Fibroblast of lung (primary cell): Measurements from ENCODE around the gene TTC3. TPM values are rescaled to one million over a fixed set of nuclear protein-coding genes. Genes with fewer than 3 reads are reported as not detected.

ENCODE experiments used
- DNase-seq, 2 donors: peaks; one replicate each; pipeline versions ENCODE4 v3.0.0 to v3.0.0-alpha.2; 2010; ENCODE audit warnings: low read depth in 2 of 2
- H2AFZ ChIP-seq: 2 replicates; pipeline ENCODE4 v1.5.1; 2012; ENCODE audit warnings: low read length, control low read depth, inconsistent platforms
- H3K27ac ChIP-seq: 2 replicates; pipeline ENCODE4 v1.5.1; 2011; ENCODE audit warnings: low read length, control low read depth; ENCODE audit not compliant: insufficient read depth
- H3K27me3 ChIP-seq: 2 replicates; pipeline ENCODE4 v1.5.1; 2011; ENCODE audit warnings: mild to moderate bottlenecking, low read length; ENCODE audit not compliant: control insufficient read depth, insufficient read depth
- H3K36me3 ChIP-seq: 2 replicates; pipeline ENCODE4 v1.5.1; 2011; ENCODE audit warnings: low read length; ENCODE audit not compliant: control insufficient read depth, insufficient read depth
- H3K4me1 ChIP-seq: 2 replicates; pipeline ENCODE4 v1.5.1; 2011; ENCODE audit warnings: low read length; ENCODE audit not compliant: control insufficient read depth, insufficient read depth; ENCODE audit errors: extremely low read depth
- H3K4me2 ChIP-seq: 2 replicates; pipeline ENCODE4 v1.5.1; 2011; ENCODE audit warnings: low read length, control low read depth; ENCODE audit not compliant: insufficient read depth; ENCODE audit errors: extremely low read depth
- H3K4me3 ChIP-seq, 4 experiments: fragments of 200-600 bp in 1 of 4; sonication (generic) in 1 of 4; replicated peaks in 1 of 4; 2 replicates each; pipeline ENCODE4 v1.5.1; 2011 to 2016; ENCODE audit warnings: low read length in 4 of 4, low read depth in 3 of 4, mild to moderate bottlenecking in 3 of 4, control low read depth in 2 of 4, inconsistent platforms in 1 of 4, mixed read lengths in 1 of 4; ENCODE audit not compliant: insufficient read depth in 1 of 4; ENCODE audit errors: control extremely low read depth in 1 of 4
- H3K79me2 ChIP-seq: 2 replicates; pipeline ENCODE4 v1.5.1; 2012; ENCODE audit warnings: mild to moderate bottlenecking, low read length, inconsistent platforms; ENCODE audit not compliant: control insufficient read depth, insufficient read depth
- H3K9ac ChIP-seq: 2 replicates; pipeline ENCODE4 v1.5.1; 2011; ENCODE audit warnings: mild to moderate bottlenecking, low read length, control low read depth; ENCODE audit not compliant: insufficient read depth
- H3K9me3 ChIP-seq: 2 replicates; pipeline ENCODE4 v1.5.1; 2012; ENCODE audit warnings: low read depth, low read length; ENCODE audit not compliant: control insufficient read depth, insufficient read depth
- H4K20me1 ChIP-seq: 2 replicates; pipeline ENCODE4 v1.5.1; 2011; ENCODE audit warnings: low read length; ENCODE audit not compliant: control insufficient read depth, insufficient read depth; ENCODE audit errors: extremely low read depth
- EZH2 ChIP-seq: IDR thresholded peaks from 2 replicates; pipeline ENCODE4 v1.5.1; 2012; ENCODE audit warnings: low read length, control low read depth, mild to moderate bottlenecking; ENCODE audit errors: missing control alignments
- polyA plus RNA-seq, 2 donors: library from polyadenylated mRNA; depleted of rRNA in 1 of 2; stranded (reverse) in 1 of 2; unstranded in 1 of 2; fragments of >200 nt; gene quantifications; 2 replicates each; pipeline ENCODE4 v1.2.1, GENCODE V29; 2011 to 2012; ENCODE audit warnings: missing spikeins in 1 of 2
- total RNA-seq: library from RNA; depleted of rRNA; stranded (reverse); fragments of >200 nt; gene quantifications from 2 replicates; pipeline ENCODE4 v1.2.1, GENCODE V29; 2014
- TF ChIP-seq, protein P1 (sequence below), 2 donors: IDR thresholded peaks in 1 of 2; conservative IDR thresholded peaks in 1 of 2; 1 replicate in 1 of 2; 2 replicates in 1 of 2; pipeline ENCODE4 v1.5.1; 2011 to 2012; ENCODE audit warnings: low read length in 2 of 2, control low read depth in 1 of 2, inconsistent platforms in 1 of 2, low read depth in 1 of 2, mild to moderate bottlenecking in 1 of 2

Gene TTC3
- total and polyA plus RNA-seq, 2 donors (not counting 1 experiment from before 2014, with no cell fraction given), result 121 to 224 TPM

- H3K79me2 ChIP-seq, result peaks cover 9% of the 10 kb centered on the region
- no peaks in the 10 kb centered on the region for H3K9me3 ChIP-seq
- H4K20me1 ChIP-seq, result no peaks in the 10 kb centered on the region
- DNase-seq, result no peak
- no peak overlapping the region for H3K9ac ChIP-seq
- no peak overlapping the region for H3K27ac ChIP-seq
- H2AFZ ChIP-seq, result no peak overlapping the region
- TF ChIP-seq, protein P1, sequence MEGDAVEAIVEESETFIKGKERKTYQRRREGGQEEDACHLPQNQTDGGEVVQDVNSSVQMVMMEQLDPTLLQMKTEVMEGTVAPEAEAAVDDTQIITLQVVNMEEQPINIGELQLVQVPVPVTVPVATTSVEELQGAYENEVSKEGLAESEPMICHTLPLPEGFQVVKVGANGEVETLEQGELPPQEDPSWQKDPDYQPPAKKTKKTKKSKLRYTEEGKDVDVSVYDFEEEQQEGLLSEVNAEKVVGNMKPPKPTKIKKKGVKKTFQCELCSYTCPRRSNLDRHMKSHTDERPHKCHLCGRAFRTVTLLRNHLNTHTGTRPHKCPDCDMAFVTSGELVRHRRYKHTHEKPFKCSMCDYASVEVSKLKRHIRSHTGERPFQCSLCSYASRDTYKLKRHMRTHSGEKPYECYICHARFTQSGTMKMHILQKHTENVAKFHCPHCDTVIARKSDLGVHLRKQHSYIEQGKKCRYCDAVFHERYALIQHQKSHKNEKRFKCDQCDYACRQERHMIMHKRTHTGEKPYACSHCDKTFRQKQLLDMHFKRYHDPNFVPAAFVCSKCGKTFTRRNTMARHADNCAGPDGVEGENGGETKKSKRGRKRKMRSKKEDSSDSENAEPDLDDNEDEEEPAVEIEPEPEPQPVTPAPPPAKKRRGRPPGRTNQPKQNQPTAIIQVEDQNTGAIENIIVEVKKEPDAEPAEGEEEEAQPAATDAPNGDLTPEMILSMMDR (conservative IDR thresholded peaks at IDR 0.05 in 1 of 2, IDR thresholded peaks at IDR 0.05 in 1 of 2; ENCODE audit: low read depth in 1 of 2, low read length in 2 of 2), result no peak
- TF ChIP-seq EZH2, result no peak
- H3K4me3 ChIP-seq, result no peak overlapping the region
- H3K36me3 ChIP-seq, result peaks cover 6% of the 10 kb centered on the region
- H3K4me1 ChIP-seq, result no peaks in the 10 kb centered on the region
- H3K27me3 ChIP-seq, result no peaks in the 10 kb centered on the region
- no peak overlapping the region for H3K4me2 ChIP-seq
Measured at GRCh38 chr21:37237764-37238163, 164.7 kb downstream of the TTC3 start.

GRCh38 chr21:37240978-37241377 lies 167.9 kb downstream of the TTC3 start:
- no peaks in the 10 kb centered on the region for H3K27me3 ChIP-seq
- no peaks in the 10 kb centered on the region for H4K20me1 ChIP-seq
- DNase-seq, result no peak
- H3K9ac ChIP-seq, result no peak overlapping the region
- peaks cover 33% of the 10 kb centered on the region for H3K79me2 ChIP-seq
- no peak overlapping the region for H3K4me3 ChIP-seq
- H3K9me3 ChIP-seq, result no peaks in the 10 kb centered on the region
- H2AFZ ChIP-seq, result no peak overlapping the region
- no peak overlapping the region for H3K27ac ChIP-seq
- H3K4me2 ChIP-seq, result no peak overlapping the region
- H3K4me1 ChIP-seq, result no peaks in the 10 kb centered on the region
- H3K36me3 ChIP-seq, result peaks cover 3% of the 10 kb centered on the region
- TF ChIP-seq, protein P1 (conservative IDR thresholded peaks at IDR 0.05 in 1 of 2, IDR thresholded peaks at IDR 0.05 in 1 of 2; ENCODE audit: low read depth in 1 of 2, low read length in 2 of 2), result no peak
- TF ChIP-seq EZH2, result no peak

GRCh38 chr21:37241426-37241825 lies 168.4 kb downstream of the TTC3 start:
- Histone ChIP-seq H3K4me1 (no peaks in the 10 kb centered on the region), H3K27me3 (no peaks in the 10 kb centered on the region), H3K79me2 (peaks cover 36% of the 10 kb centered on the region), H3K9me3 (no peaks in the 10 kb centered on the region), H3K4me3 (no peak overlapping the region), H3K9ac (no peak overlapping the region), H3K36me3 (peaks cover 3% of the 10 kb centered on the region), H2AFZ (no peak overlapping the region), H3K4me2 (no peak overlapping the region), H3K27ac (no peak overlapping the region), H4K20me1 (no peaks in the 10 kb centered on the region)
- TF ChIP-seq, protein P1 (conservative IDR thresholded peaks at IDR 0.05 in 1 of 2, IDR thresholded peaks at IDR 0.05 in 1 of 2; ENCODE audit: low read depth in 1 of 2, low read length in 2 of 2), result no peak
- TF ChIP-seq EZH2, result no peak
- DNase-seq, result no peak
